ENCODE measurements around the gene DNTT. TPM values are rescaled to one million over a fixed set of nuclear protein-coding genes. Genes with fewer than 3 reads are reported as not detected.

DNTT gene
- total and polyA plus RNA-seq, 2 experiments from 2014 or later, result not detected

DNA sequence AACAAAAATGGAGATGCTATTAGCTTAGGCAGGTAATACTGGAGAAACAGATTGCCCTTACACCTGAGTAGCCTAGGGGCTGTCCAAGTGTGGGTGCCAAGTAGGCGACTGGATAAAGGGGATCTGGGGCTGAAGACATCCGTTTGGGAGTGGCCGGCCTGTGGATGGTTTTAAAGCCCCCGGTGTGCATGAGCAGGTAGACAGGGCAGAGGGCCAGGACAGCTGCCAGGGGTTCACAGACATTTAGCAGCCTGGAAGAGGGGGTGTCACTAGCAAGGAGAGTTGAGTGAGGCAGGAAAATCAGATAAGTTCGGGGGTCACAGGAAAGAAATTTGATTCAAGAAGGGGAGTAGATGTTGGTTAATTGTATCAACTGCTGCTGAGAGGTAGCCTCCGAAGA lies 56.1 kb downstream of the DNTT start:
- Histone ChIP-seq H4K20me1 (replicated peaks; ENCODE audit: insufficient read depth) (no peaks in the 10 kb centered on the region), H3K4me2 (no peak overlapping the region), H3K4me1 (ENCODE audit: insufficient read depth) (no peaks in the 10 kb centered on the region), H3K36me3 (ENCODE audit: insufficient read depth) (no peaks in the 10 kb centered on the region), H3K4me3 (no peak overlapping the region), H3K27ac (ENCODE audit: low read depth) (no peak overlapping the region), H3K9me2 (ENCODE audit: insufficient read depth) (peaks cover 3% of the 10 kb centered on the region; the same call in 1 of the 2 replicates), H2AFZ (no peak overlapping the region), H3K79me2 (replicated peaks; ENCODE audit: insufficient read depth) (no peaks in the 10 kb centered on the region), H3K27me3 (ENCODE audit: insufficient read depth) (no peaks in the 10 kb centered on the region), H3F3A (replicated peaks; ENCODE audit: low read depth) (no peaks in the 10 kb centered on the region)
- ATAC-seq (no peak), DNase-seq (ENCODE audit: low spot score) (no peak)
- TF ChIP-seq ZNF114 (CRISPR knock-in tag; IDR thresholded peaks at IDR 0.05) (no peak), POLR2AphosphoS5 (IDR thresholded peaks at IDR 0.05; ENCODE audit: low read depth) (no peak)
- H3K36me3 Mint-ChIP-seq (ENCODE audit: low read depth), result no peaks in the 10 kb centered on the region
- no peaks in the 10 kb centered on the region for H3K9me3 Mint-ChIP-seq
- H3K27me3 Mint-ChIP-seq (ENCODE audit: insufficient read depth, low read depth, poor library complexity), result peaks cover 4% of the 10 kb centered on the region
- peaks cover 5% of the 10 kb centered on the region; the same call in 2 of the 3 replicates for H3K4me1 Mint-ChIP-seq
- H3K4me3 Mint-ChIP-seq, result no peak overlapping the region
- no peak overlapping the region for H3K27ac Mint-ChIP-seq

- Histone ChIP-seq H2AFZ (no peak overlapping the region), H3K27ac (ENCODE audit: low read depth) (no peak overlapping the region), H3K9me2 (ENCODE audit: insufficient read depth) (peaks cover 3% of the 10 kb centered on the region; the same call in 1 of the 2 replicates), H3K79me2 (replicated peaks; ENCODE audit: insufficient read depth) (no peaks in the 10 kb centered on the region), H3K36me3 (ENCODE audit: insufficient read depth) (no peaks in the 10 kb centered on the region), H3K27me3 (ENCODE audit: insufficient read depth) (no peaks in the 10 kb centered on the region), H3K4me3 (no peak overlapping the region), H4K20me1 (replicated peaks; ENCODE audit: insufficient read depth) (no peaks in the 10 kb centered on the region), H3F3A (replicated peaks; ENCODE audit: low read depth) (no peaks in the 10 kb centered on the region), H3K4me2 (no peak overlapping the region), H3K4me1 (ENCODE audit: insufficient read depth) (no peaks in the 10 kb centered on the region)
- Mint-ChIP-seq H3K36me3 (ENCODE audit: low read depth) (no peaks in the 10 kb centered on the region), H3K9me3 (no peaks in the 10 kb centered on the region), H3K4me3 (no peak overlapping the region), H3K4me1 (peaks cover 5% of the 10 kb centered on the region; the same call in 2 of the 3 replicates), H3K27me3 (ENCODE audit: insufficient read depth, low read depth, poor library complexity) (peaks cover 4% of the 10 kb centered on the region), H3K27ac (no peak overlapping the region)
- no peak for ATAC-seq
- TF ChIP-seq EZH2 (IDR thresholded peaks at IDR 0.05; ENCODE audit: low read depth, unreplicated experiment) (no peak), ZNF331 (CRISPR knock-in tag; IDR thresholded peaks at IDR 0.05; ENCODE audit: low read depth) (no peak), EZH2phosphoT487 (IDR thresholded peaks at IDR 0.05; ENCODE audit: unreplicated experiment) (no peak)
- TF ChIP-seq, protein P1, sequence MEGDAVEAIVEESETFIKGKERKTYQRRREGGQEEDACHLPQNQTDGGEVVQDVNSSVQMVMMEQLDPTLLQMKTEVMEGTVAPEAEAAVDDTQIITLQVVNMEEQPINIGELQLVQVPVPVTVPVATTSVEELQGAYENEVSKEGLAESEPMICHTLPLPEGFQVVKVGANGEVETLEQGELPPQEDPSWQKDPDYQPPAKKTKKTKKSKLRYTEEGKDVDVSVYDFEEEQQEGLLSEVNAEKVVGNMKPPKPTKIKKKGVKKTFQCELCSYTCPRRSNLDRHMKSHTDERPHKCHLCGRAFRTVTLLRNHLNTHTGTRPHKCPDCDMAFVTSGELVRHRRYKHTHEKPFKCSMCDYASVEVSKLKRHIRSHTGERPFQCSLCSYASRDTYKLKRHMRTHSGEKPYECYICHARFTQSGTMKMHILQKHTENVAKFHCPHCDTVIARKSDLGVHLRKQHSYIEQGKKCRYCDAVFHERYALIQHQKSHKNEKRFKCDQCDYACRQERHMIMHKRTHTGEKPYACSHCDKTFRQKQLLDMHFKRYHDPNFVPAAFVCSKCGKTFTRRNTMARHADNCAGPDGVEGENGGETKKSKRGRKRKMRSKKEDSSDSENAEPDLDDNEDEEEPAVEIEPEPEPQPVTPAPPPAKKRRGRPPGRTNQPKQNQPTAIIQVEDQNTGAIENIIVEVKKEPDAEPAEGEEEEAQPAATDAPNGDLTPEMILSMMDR (conservative IDR thresholded peaks at IDR 0.05; ENCODE audit: low read depth in 2 of 2), result peak in 1 of 2 experiments; percentile 15; a peak in 1 of 4 replicates
- DNase-seq (ENCODE audit: low spot score), result no peak
Measured at GRCh38 chr10:96360766-96361165, 56.5 kb downstream of the DNTT start.

DNA sequence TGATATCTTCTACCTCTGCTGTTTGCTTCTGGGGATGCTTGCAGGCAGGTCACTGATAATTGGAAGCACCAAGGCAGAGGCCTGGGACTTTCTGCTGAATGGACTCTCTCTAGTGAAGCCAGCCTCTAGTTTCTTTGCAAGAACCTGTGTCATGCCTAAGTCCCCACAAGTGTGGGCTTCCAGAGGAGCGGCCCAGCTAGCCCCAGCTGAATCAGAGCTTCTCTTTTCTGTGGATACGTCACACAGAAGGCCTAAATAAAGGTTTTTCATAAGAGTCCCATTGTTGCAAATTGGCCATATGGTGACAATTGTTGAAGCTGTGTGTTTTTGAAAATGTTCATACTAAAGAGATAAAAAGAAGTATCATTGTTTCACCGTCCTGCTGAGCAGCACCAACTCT lies 61.3 kb downstream of the DNTT start:
- Histone ChIP-seq H3K27ac (ENCODE audit: low read depth) (no peak overlapping the region), H3K4me3 (no peak overlapping the region), H3K9me2 (ENCODE audit: insufficient read depth) (no peaks in the 10 kb centered on the region), H3K36me3 (ENCODE audit: insufficient read depth) (no peaks in the 10 kb centered on the region), H3F3A (replicated peaks; ENCODE audit: low read depth) (no peaks in the 10 kb centered on the region), H3K79me2 (replicated peaks; ENCODE audit: insufficient read depth) (no peaks in the 10 kb centered on the region), H4K20me1 (replicated peaks; ENCODE audit: insufficient read depth) (no peaks in the 10 kb centered on the region), H3K4me1 (ENCODE audit: insufficient read depth) (no peaks in the 10 kb centered on the region), H2AFZ (peak overlapping the region; percentile 79; the same call in 1 of the 2 replicates), H3K27me3 (ENCODE audit: insufficient read depth) (no peaks in the 10 kb centered on the region), H3K4me2 (no peak overlapping the region)
- Mint-ChIP-seq H3K27ac (no peak overlapping the region), H3K4me3 (no peak overlapping the region), H3K27me3 (ENCODE audit: insufficient read depth, low read depth, poor library complexity) (peaks cover 5% of the 10 kb centered on the region), H3K9me3 (no peaks in the 10 kb centered on the region), H3K36me3 (ENCODE audit: low read depth) (no peaks in the 10 kb centered on the region), H3K4me1 (no peaks in the 10 kb centered on the region)
- ATAC-seq, result no peak
- DNase-seq (ENCODE audit: low spot score), result no peak
- no peak for TF ChIP-seq EZH2phosphoT487 (IDR thresholded peaks at IDR 0.05; ENCODE audit: unreplicated experiment)
- no peak for TF ChIP-seq NANOG (IDR thresholded peaks at IDR 0.05; ENCODE audit: borderline replicate concordance)
- TF ChIP-seq ZNF114 (CRISPR knock-in tag; IDR thresholded peaks at IDR 0.05), result no peak
- TF ChIP-seq POLR2AphosphoS5 (IDR thresholded peaks at IDR 0.05; ENCODE audit: low read depth), result no peak
- TF ChIP-seq CREB1 (CRISPR knock-in tag; IDR thresholded peaks at IDR 0.05; ENCODE audit: low read depth), result no peak
- no peak for TF ChIP-seq STAT1 (IDR thresholded peaks at IDR 0.05; ENCODE audit: unreplicated experiment)
- TF ChIP-seq, protein P1 (conservative IDR thresholded peaks at IDR 0.05; ENCODE audit: low read depth in 2 of 2), result no peak
- TF ChIP-seq EZH2 (IDR thresholded peaks at IDR 0.05; ENCODE audit: low read depth, unreplicated experiment), result no peak
- TF ChIP-seq ZNF331 (CRISPR knock-in tag; IDR thresholded peaks at IDR 0.05; ENCODE audit: low read depth), result no peak
- TF ChIP-seq, protein P2, sequence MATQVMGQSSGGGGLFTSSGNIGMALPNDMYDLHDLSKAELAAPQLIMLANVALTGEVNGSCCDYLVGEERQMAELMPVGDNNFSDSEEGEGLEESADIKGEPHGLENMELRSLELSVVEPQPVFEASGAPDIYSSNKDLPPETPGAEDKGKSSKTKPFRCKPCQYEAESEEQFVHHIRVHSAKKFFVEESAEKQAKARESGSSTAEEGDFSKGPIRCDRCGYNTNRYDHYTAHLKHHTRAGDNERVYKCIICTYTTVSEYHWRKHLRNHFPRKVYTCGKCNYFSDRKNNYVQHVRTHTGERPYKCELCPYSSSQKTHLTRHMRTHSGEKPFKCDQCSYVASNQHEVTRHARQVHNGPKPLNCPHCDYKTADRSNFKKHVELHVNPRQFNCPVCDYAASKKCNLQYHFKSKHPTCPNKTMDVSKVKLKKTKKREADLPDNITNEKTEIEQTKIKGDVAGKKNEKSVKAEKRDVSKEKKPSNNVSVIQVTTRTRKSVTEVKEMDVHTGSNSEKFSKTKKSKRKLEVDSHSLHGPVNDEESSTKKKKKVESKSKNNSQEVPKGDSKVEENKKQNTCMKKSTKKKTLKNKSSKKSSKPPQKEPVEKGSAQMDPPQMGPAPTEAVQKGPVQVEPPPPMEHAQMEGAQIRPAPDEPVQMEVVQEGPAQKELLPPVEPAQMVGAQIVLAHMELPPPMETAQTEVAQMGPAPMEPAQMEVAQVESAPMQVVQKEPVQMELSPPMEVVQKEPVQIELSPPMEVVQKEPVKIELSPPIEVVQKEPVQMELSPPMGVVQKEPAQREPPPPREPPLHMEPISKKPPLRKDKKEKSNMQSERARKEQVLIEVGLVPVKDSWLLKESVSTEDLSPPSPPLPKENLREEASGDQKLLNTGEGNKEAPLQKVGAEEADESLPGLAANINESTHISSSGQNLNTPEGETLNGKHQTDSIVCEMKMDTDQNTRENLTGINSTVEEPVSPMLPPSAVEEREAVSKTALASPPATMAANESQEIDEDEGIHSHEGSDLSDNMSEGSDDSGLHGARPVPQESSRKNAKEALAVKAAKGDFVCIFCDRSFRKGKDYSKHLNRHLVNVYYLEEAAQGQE (IDR thresholded peaks at IDR 0.05; ENCODE audit: unreplicated experiment), result no peak

Data from GM23338 (cell line).